Esophagus muscularis mucosa (tissue), 4 donors: Measurements from ENCODE around the gene XRCC3. TPM values are rescaled to one million over a fixed set of nuclear protein-coding genes. Genes with fewer than 3 reads are reported as not detected.
A peak's percentile ranks its signal among the peaks of the same experiment; 100 is the strongest.

Experiments used
- DNase-seq: peaks from one replicate; pipeline ENCODE4 v3.0.0-alpha.2; 2017; ENCODE audit errors: extremely low spot score
- H3K27ac ChIP-seq, 4 donors: fragments of 200-600 bp; sonication (generic); replicated peaks in 1 of 4; 1 replicate in 3 of 4; 2 replicates in 1 of 4; pipeline ENCODE4 v1.5.1; 2016 to 2019; ENCODE audit warnings: mild to moderate bottlenecking in 1 of 4
- H3K27me3 ChIP-seq, 4 donors: fragments of 200-600 bp; sonication (generic); one replicate each; pipeline versions ENCODE4 v1.5.1 to v1.6.0; 2016 to 2019
- H3K36me3 ChIP-seq, 4 donors: fragments of 200-600 bp; sonication (generic); one replicate each; pipeline ENCODE4 v1.5.1; 2016 to 2019
- H3K4me1 ChIP-seq, 4 donors: fragments of 200-600 bp; sonication (generic); one replicate each; pipeline ENCODE4 v1.5.1; 2016 to 2019
- H3K4me3 ChIP-seq, 4 donors: fragments of 200-600 bp; sonication (generic); 1 replicate in 2 of 4; 2 replicates in 2 of 4; pipeline ENCODE4 v1.5.1; 2016 to 2019; ENCODE audit warnings: mild to moderate bottlenecking in 4 of 4, moderate library complexity in 1 of 4
- H3K9me3 ChIP-seq, 4 donors: fragments of 200-600 bp; sonication (generic); 1 replicate in 3 of 4; 2 replicates in 1 of 4; pipeline ENCODE4 v1.5.1; 2016 to 2019
- CTCF ChIP-seq, 3 experiments: fragments of 200-600 bp in 2 of 3; fragments of 450-650 bp in 1 of 3; sonication (generic) in 2 of 3; IDR thresholded peaks; one replicate each; pipeline ENCODE4 v1.5.1; 2017 to 2019; ENCODE audit warnings: antibody characterized with exemption in 3 of 3, mild to moderate bottlenecking in 2 of 3, moderate library complexity in 1 of 3
- EP300 ChIP-seq: sonication (generic); formaldehyde crosslinking; IDR thresholded peaks from one replicate; pipeline ENCODE4 v1.6.1; 2017; ENCODE audit warnings: antibody characterized with exemption
- POLR2A ChIP-seq: fragments of 450-650 bp; IDR thresholded peaks from one replicate; pipeline ENCODE4 v1.6.1; 2017; ENCODE audit warnings: antibody characterized with exemption, moderate library complexity, mild to moderate bottlenecking, low read depth
- POLR2AphosphoS5 ChIP-seq, 2 donors: sonication (generic); formaldehyde crosslinking; IDR thresholded peaks; one replicate each; pipeline ENCODE4 v1.6.1; 2017; ENCODE audit warnings: antibody characterized with exemption in 2 of 2
- WGBS: methylation state at CpG from one replicate; pipeline ENCODE4 v1.1.5; 2018; 5-methylcytosine and 5-hydroxymethylcytosine counted together
- intact Hi-C: fragments of 100-400 bp; cut with DNase I; formaldehyde crosslinking; loops from one replicate; pipeline ENCODE4 v1.15.1; 2023
- total RNA-seq, 4 donors: library from RNA; depleted of rRNA; stranded (reverse); fragments of >200 nt; gene quantifications; one replicate each; pipeline versions ENCODE4 v1.1.0 to v1.2.1, GENCODE V29; 2016

XRCC3 gene
- total RNA-seq, 4 donors from 2014 or later, result 1.6 to 5.4 (median 2.1) TPM

- H3K36me3 ChIP-seq, result peaks cover 0 to 26% (median 8%) of the 10 kb centered on the region in 4 donors
- H3K4me1 ChIP-seq, result peaks cover 0 to 6% (median 0%) of the 10 kb centered on the region in 4 donors
- no peak overlapping the region for H3K27ac ChIP-seq
- no peak for DNase-seq
- no peaks in the 10 kb centered on the region for H3K27me3 ChIP-seq
- intact Hi-C loops, result no loop called here
- no peak for TF ChIP-seq POLR2AphosphoS5 (IDR thresholded peaks at IDR 0.05)
- H3K9me3 ChIP-seq, result no peaks in the 10 kb centered on the region
- no peak overlapping the region for H3K4me3 ChIP-seq
- 92% methylated on average over 8 of the region's 8 CpGs for WGBS
These were observed 43.0 kb upstream of the XRCC3 start for GRCh38 chr14:103758059-103758776.

- WGBS, result 96% methylated on average over 6 of the region's 6 CpGs
- H3K27ac ChIP-seq, result no peak overlapping the region
- peaks cover 0 to 54% (median 26%) of the 10 kb centered on the region in 4 donors for H3K36me3 ChIP-seq
- H3K4me1 ChIP-seq, result peaks cover 0 to 6% (median 0%) of the 10 kb centered on the region in 4 donors
- H3K27me3 ChIP-seq, result no peaks in the 10 kb centered on the region
- TF ChIP-seq CTCF (IDR thresholded peaks at IDR 0.05) (no peak), POLR2A (no peak), EP300 (no peak), POLR2AphosphoS5 (IDR thresholded peaks at IDR 0.05) (no peak)
- no peak for DNase-seq
- no peaks in the 10 kb centered on the region for H3K9me3 ChIP-seq
- no peak overlapping the region for H3K4me3 ChIP-seq
- intact Hi-C loops, result no loop called here
These were observed 39.8 kb upstream of the XRCC3 start for GRCh38 chr14:103755060-103755459.

GRCh38 chr14:103753774-103754173 is 38.5 kb upstream of the XRCC3 start:
- no peak overlapping the region for H3K4me3 ChIP-seq
- 82% methylated on average over 9 of the region's 9 CpGs for WGBS
- no peak overlapping the region for H3K27ac ChIP-seq
- no peak for TF ChIP-seq POLR2AphosphoS5 (IDR thresholded peaks at IDR 0.05)
- no peak for TF ChIP-seq CTCF (IDR thresholded peaks at IDR 0.05)
- no peak for TF ChIP-seq POLR2A
- TF ChIP-seq EP300, result no peak
- no peaks in the 10 kb centered on the region for H3K9me3 ChIP-seq
- H3K36me3 ChIP-seq, result peaks cover 0 to 67% (median 34%) of the 10 kb centered on the region in 4 donors
- peaks cover 0 to 6% (median 0%) of the 10 kb centered on the region in 4 donors for H3K4me1 ChIP-seq
- H3K27me3 ChIP-seq, result no peaks in the 10 kb centered on the region
- intact Hi-C loops, result no loop called here
- no peak for DNase-seq

- intact Hi-C loops, result no loop called here
- Histone ChIP-seq H3K4me1 (no peaks in the 10 kb centered on the region), H3K36me3 (peaks cover 0 to 97% (median 65%) of the 10 kb centered on the region in 4 donors), H3K27ac (no peak overlapping the region), H3K27me3 (no peaks in the 10 kb centered on the region), H3K9me3 (no peaks in the 10 kb centered on the region), H3K4me3 (no peak overlapping the region)
- WGBS, result 77% methylated on average over 5 of the region's 5 CpGs
- DNase-seq, result no peak
- TF ChIP-seq POLR2A (no peak), POLR2AphosphoS5 (IDR thresholded peaks at IDR 0.05) (no peak), CTCF (IDR thresholded peaks at IDR 0.05) (peak in 2 of 3 experiments; percentile 17 to 28), EP300 (no peak)
These were observed 34.6 kb upstream of the XRCC3 start for GRCh38 chr14:103749860-103750259.

- Histone ChIP-seq H3K9me3 (no peaks in the 10 kb centered on the region), H3K4me3 (no peak overlapping the region), H3K4me1 (no peaks in the 10 kb centered on the region), H3K27me3 (no peaks in the 10 kb centered on the region), H3K27ac (no peak overlapping the region), H3K36me3 (peaks cover 0 to 97% (median 69%) of the 10 kb centered on the region in 4 donors)
- TF ChIP-seq POLR2AphosphoS5 (IDR thresholded peaks at IDR 0.05), result no peak
- WGBS, result 91% methylated on average over 5 of the region's 5 CpGs
- intact Hi-C loops, result no loop called here
- no peak for DNase-seq
These were observed 34.2 kb upstream of the XRCC3 start for GRCh38 chr14:103749452-103749851.

- TF ChIP-seq CTCF (IDR thresholded peaks at IDR 0.05), result no peak
- no peak for TF ChIP-seq POLR2A
- TF ChIP-seq EP300, result no peak
- no peak for TF ChIP-seq POLR2AphosphoS5 (IDR thresholded peaks at IDR 0.05)
- no peak overlapping the region for H3K27ac ChIP-seq
- H3K27me3 ChIP-seq, result no peaks in the 10 kb centered on the region
- no peaks in the 10 kb centered on the region for H3K4me1 ChIP-seq
- intact Hi-C loops, result no loop called here
- H3K36me3 ChIP-seq, result peaks cover 0 to 99% (median 70%) of the 10 kb centered on the region in 4 donors
- H3K9me3 ChIP-seq, result no peaks in the 10 kb centered on the region
- H3K4me3 ChIP-seq, result no peak overlapping the region
- WGBS, result 85% methylated on average over 5 of the region's 5 CpGs
- no peak for DNase-seq
These were observed 33.2 kb upstream of the XRCC3 start for GRCh38 chr14:103748534-103748857.
